Stimulated activated CD8-positive, alpha-beta memory T cell treated with anti-CD3 and anti-CD28 coated beads, Interleukin-15, amount 100 ng/mL, for 48 hours (primary cell): ENCODE data around the gene HIP1R.

ENCODE experiments used
- DNase-seq, 2 donors: peaks; one replicate each; pipeline ENCODE4 v3.0.0-alpha.2; 2020; ENCODE audit warnings: low read depth in 2 of 2

HIP1R gene

GRCh38 chr12:122834104-122834920 lies 945 bp upstream of the HIP1R start:
- no peak for DNase-seq

- DNase-seq: no peak
Observed at GRCh38 chr12:122835750-122836026, 431 bp downstream of the HIP1R start.

- peak in 1 of 2 donors; percentile 28 for DNase-seq
Observed at GRCh38 chr12:122836027-122836921, 1.0 kb downstream of the HIP1R start.

- DNase-seq: no peak
Observed at GRCh38 chr12:122837306-122838265, 2.3 kb downstream of the HIP1R start.

- DNase-seq: no peak
Observed at GRCh38 chr12:122838841-122839240, 3.6 kb downstream of the HIP1R start.

GRCh38 chr12:122839907-122840554 lies 4.8 kb downstream of the HIP1R start:
- DNase-seq: no peak

GRCh38 chr12:122840580-122841513 lies 5.6 kb downstream of the HIP1R start:
- no peak for DNase-seq

GRCh38 chr12:122841544-122842321 lies 6.5 kb downstream of the HIP1R start:
- DNase-seq: no peak

- DNase-seq: no peak
Observed at GRCh38 chr12:122842505-122843405, 7.5 kb downstream of the HIP1R start.

- DNase-seq: no peak
Observed at GRCh38 chr12:122843455-122843854, 8.2 kb downstream of the HIP1R start.

GRCh38 chr12:122844366-122844971 lies 9.2 kb downstream of the HIP1R start:
- DNase-seq: no peak

- no peak for DNase-seq
Observed at GRCh38 chr12:122845041-122845864, 10.0 kb downstream of the HIP1R start.

- no peak for DNase-seq
Observed at GRCh38 chr12:122845865-122846621, 10.8 kb downstream of the HIP1R start.

- no peak for DNase-seq
Observed at GRCh38 chr12:122846622-122847515, 11.6 kb downstream of the HIP1R start.

- DNase-seq: no peak
Observed at GRCh38 chr12:122847516-122847836, 12.2 kb downstream of the HIP1R start.
